T-helper 1 cell treated with Interleukin-12 subunit alpha and Interleukin-12 subunit beta and Interleukin-4 antibody, amounts not matched to agents 30 ng/mL and 1 ng/mL, for 36 hours (primary cell): ENCODE results near the gene SEL1L3. TPM values are rescaled to one million over a fixed set of nuclear protein-coding genes. Genes with fewer than 3 reads are reported as not detected.

Source experiments
- total RNA-seq: library from RNA; stranded (reverse); gene quantifications from 2 replicates; pipeline ENCODE4 v1.2.3, GENCODE V29; 2022

Gene SEL1L3
- total RNA-seq, 1 donor from 2014 or later, result 57.7 TPM

Other genes with a start within 250 kb of the SEL1L3 start
- gene SLC34A2, start 207.1 kb downstream of the SEL1L3 start, total RNA-seq, result not detected in 2 replicates
- 14.9 and 15.4 TPM in 2 replicates for gene SMIM20, start 51.2 kb upstream of the SEL1L3 start, total RNA-seq